GM20000 (cell line): ENCODE results near the gene ARAP1.

Experiments
- DNase-seq: peaks from one replicate; pipeline ENCODE4 v3.0.0; 2012; ENCODE audit warnings: low spot score
- TF ChIP-seq, protein P1 (sequence below): IDR thresholded peaks from 2 replicates; pipeline ENCODE4 v1.5.1; 2012; ENCODE audit warnings: mild to moderate bottlenecking, control low read depth; ENCODE audit errors: extremely low read depth, missing control alignments

The ARAP1 gene

DNA sequence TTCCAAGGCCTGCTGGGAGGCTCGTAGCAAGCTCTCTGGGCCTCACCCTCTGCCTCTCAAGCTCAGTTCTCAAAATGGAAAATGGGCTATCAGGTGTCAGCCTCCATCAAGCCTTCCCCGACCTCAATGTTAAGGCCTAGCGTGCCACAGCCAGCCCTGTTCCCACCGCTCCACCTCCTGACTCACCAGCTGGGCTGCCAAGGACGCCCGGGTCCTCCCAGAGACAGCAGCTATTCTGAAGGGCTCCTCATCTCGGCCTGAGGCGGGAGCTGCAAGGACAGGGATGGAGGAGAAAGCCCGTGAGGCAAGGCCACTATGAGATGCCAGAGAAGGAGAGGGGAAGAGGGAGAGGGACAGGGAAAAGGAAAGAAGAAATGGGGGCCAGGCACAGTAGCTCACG is 19.9 kb downstream of the ARAP1 start:
- DNase-seq, result no peak
- TF ChIP-seq, protein P1, sequence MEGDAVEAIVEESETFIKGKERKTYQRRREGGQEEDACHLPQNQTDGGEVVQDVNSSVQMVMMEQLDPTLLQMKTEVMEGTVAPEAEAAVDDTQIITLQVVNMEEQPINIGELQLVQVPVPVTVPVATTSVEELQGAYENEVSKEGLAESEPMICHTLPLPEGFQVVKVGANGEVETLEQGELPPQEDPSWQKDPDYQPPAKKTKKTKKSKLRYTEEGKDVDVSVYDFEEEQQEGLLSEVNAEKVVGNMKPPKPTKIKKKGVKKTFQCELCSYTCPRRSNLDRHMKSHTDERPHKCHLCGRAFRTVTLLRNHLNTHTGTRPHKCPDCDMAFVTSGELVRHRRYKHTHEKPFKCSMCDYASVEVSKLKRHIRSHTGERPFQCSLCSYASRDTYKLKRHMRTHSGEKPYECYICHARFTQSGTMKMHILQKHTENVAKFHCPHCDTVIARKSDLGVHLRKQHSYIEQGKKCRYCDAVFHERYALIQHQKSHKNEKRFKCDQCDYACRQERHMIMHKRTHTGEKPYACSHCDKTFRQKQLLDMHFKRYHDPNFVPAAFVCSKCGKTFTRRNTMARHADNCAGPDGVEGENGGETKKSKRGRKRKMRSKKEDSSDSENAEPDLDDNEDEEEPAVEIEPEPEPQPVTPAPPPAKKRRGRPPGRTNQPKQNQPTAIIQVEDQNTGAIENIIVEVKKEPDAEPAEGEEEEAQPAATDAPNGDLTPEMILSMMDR, result no peak

DNA sequence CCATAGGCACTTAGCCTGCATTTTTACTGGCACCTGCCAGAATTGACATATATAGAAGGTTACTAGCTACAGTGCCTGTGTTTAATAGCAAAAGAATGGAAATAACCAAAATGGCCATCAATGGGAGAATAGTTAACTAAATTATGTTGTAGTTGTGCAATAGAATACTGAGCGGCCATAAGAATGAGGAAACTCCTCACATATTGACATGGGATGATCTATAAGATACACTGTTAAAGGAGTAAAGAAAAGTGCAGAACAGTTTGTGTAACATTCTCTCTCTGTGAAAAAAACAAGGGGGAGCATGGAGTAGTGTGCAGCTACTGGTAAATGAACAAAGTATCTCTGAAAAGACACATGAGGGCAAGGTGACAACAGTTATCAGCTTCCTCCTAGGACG is 21.5 kb downstream of the ARAP1 start:
- TF ChIP-seq, protein P1, result no peak
- no peak for DNase-seq

DNA sequence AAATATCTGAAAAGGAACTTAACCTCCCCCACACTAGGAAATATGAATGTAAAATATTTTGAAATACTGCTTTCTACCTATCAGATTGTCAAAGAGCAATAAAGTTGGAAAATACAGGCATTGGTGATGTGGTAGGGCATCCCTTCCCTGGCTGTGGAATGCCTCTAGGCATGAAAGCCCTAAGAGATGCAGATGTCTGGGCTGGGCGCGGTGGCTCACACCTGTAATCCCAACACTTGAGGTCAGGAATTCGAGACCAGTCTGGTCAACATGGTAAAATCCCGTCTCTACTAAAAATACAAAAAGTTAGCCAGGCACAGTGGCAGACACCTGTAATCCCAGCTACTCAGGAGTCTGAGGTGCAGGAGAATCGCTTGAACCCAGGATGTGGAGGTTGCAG is 22.0 kb downstream of the ARAP1 start:
- TF ChIP-seq, protein P1, result no peak
- DNase-seq, result no peak

DNA sequence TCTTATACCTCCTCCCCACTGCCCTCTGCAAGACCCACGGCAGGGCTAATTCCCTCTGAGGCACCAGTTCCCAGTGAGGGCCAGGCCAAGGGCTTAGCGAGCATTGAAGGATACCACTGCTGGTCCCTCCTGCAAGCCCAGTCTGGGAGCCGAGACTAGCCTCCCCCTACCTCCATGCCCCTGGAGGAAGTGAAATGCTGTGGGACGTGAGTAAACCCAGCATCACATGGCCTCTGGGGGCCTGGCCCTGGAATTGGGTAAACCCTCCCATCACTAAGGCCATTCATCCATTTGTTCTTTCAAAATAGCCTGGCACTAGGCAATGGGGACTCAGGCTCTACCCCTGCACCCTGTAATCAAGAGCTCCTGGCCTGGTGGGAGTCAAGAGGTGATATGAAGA is 24.7 kb downstream of the ARAP1 start:
- no peak for DNase-seq
- TF ChIP-seq, protein P1, result no peak

DNA sequence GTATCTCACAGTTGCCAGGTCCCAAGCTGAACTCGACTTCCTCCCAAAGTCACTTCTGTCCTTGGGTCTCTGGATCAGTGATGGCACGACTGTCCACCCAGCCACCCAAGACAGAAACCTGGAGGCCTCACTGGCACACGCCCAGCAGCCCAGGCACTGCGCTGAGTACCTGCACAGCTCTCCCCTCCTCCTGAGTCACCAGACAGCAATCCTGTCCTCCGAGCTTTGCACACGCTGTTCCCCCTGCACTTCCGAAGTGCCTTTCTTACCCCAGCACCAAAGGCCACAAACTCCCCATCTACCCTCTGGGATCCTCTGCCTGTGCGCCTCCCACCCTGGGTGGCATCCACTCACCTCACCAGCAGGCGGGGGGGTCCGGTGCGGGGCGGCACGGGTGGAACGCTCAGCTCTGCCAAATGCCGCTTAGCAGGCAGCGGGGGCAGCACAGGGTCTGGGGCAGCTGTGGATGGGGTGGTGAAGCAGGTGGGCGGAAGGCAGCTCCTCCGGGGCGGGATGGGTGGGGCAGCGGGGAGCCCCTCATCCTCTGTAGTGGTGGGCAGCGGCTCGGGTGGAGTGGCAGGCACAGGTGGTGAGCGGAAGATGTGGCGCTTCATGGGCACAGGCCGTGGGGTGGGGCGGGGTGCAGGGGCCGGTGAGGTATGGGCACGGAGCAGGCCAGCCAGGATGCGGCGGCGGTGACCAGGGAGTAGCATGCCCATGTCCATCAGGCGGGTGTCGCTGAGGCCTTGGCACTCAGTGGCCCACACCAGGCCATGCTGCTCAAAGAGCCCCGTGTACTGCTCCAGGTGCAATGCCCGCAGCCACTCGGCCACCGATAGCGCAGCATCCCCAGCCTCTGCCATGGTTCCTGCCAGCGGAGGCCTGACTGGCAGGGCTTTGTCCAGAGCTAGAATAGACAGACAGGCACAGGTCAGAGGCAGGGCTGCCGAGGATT is 25.7 kb downstream of the ARAP1 start:
- TF ChIP-seq, protein P1, result no peak
- DNase-seq, result no peak

DNA sequence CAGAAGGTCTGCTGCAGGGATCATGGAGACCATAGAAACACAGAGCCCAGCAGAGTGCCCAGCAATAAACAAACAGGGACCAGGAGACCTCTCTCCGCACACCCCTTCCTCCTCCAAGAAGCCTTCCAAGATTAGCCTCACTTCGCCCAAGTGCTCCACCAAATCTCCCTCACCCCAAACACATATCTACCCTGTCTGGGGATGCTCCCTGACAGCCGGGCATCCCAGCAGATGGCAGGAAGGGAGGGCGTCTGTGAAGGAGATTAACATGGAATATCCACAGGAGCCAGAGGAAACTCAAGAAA is 26.5 kb downstream of the ARAP1 start:
- TF ChIP-seq, protein P1, result no peak
- DNase-seq, result no peak

DNA sequence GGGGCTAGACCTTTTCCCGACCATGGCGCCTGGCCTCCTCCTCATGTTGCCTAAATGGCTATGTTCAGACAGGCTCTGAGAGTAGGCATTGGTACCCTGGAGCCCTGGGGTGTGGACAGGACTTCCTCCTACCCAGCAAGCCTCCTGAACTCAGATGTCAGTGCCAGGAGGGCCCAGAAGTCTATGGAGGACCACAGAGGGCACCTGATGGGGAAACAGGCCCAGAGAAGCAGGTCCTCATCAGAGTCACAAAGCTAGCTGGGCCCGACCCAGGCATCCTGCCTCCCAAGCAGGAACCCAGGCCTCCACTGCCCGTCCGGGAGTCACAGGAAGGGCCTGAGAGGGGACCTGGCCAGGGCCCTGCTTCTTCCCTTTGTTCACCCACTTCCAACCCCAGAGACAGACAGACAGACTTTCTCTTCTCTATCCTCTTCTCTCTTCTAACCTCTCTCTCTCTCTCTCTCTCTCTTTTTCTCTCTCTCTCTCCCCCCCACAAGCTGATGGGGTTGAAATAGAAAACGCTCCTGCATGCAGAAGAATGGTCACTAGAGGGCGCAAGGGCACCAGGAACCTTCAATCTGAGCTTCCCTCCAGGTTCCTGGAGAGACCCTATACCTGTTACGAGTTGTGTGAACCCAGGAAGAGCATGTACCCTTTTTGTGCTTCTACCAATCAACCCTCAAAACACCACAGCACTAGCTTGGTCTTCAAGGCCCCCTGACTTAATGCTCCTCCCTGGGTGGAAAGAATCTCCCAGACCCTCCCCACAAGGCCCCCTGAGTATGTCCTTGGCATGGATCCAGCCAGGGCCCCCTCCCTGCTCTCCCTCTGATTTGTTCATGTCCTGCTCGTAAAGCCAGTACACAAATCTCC is 27.1 kb downstream of the ARAP1 start:
- TF ChIP-seq, protein P1, result peak; percentile 82
- peak; percentile 83 for DNase-seq
